GM21515 (cell line): ENCODE results near the gene MED13L.
A peak's percentile ranks its signal among the peaks of the same experiment; 100 is the strongest.

Experiments used
- ATAC-seq: cut with Tn5 transposase; IDR thresholded peaks from one replicate; pipeline ENCODE4 v1.9.1; 2021; ENCODE audit not compliant: unreplicated experiment

Gene MED13L

DNA sequence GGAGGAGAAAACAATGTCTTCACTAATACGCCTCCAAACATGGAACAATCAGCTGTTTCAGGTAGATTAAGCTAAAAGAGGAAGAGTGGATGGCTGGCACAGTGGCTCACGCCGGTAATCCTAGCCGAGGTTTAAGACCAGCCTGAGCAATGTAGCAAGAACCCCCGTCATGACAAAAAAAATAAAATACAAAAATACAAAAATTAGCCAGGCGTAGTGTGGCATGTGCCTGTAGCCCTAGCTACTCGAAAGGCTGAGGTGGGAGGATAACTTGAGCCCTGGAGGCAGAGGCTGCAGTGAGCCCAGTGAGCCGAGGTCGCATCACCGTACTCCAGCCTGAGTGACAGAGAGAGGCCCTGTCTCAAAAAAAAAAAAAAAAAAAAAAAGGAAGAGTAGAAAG, 1.2 kb upstream of the MED13L start:
- no peak for ATAC-seq

DNA sequence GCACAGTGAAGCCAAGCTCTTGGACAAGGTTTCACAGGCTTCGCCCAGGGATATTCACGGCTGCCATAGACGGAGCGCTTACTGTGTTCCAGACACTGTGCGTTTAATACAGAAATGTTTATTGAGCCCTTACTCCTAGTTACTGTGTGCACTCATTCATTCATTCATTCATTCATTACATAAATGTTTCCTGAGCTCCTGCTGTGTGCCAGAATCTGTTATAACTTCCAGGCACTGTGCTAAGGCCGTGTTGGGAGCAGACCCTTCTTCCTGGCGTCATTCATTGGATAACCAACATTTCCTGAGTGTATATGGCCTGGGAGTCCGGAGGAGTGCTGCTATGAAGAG, 760 bp upstream of the MED13L start:
- ATAC-seq: no peak

DNA sequence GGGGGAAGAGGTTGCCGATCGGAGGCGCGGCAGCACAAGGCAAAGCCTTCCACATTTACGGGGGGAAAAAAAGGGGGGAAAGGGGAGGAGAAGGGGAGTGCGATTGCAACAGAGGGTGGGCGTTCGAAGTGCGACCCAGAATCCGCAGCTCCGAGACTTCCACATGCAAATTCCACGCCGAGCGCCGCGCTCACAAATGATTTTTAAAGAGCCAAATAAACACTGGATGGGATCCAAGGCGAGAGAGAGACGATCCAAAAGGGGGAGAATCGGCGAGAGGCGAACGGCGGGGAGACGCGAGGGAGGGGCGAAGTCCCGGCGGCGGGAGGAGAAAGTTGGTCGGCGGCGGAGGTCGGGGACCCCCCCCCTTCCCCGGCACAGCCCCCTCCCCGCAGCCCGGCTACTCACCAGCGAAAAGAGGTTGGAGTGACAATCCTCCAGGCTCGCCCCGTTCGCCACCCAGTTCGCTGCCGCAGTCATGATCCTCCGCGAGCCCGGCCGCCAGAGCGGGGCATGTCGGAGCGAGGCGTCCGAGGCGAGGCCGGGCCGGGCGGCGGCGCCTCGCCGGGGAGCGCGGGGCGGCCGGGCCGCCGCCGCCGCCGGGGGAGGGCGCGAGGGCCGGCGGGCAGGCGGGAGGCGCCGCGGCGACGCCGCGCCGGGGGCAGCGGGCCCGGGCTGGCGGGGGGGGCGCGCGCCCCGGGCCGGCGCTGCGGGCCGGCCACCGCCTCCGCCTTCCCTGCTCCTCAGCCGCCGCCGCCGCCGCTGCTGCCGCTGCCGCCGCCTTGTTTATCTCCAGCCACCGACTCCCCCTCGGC, 634 bp downstream of the MED13L start:
- ATAC-seq: peak; percentile 31

DNA sequence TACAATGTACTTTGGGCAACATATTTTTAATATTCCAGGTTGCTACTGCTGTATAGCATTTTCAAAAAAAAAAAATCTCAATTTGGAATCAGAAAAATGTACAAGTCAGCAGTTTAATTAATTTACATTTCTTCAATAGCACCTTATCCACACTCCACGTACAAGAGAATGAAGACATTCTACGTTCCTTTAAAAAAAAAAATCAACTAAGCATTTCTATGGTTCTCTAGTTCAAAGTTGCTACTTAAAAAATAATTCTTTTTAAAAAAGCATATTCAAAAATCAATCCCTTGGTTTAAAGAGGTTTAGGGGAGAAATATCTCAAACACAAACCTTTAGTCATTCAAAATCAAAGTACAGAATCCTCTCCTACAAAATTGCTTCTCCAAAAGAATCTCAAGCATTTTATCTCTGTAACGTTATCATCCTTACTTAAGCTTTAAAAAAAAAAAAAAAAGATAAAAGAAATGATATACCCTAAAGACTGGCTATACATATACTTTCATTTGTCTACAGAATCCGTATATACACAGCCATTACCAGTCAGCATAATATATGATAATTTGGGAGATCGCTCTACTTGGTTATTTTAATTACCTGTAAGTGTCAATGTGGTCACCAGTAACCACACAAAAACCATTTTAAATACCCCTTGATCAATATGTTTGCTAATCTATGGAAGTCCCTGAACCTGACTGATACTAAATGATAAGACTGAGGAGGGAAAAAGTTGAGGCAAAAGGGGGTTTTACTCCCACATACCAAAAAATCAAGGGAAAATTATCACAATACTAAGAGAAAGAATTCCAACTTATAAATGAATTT, 2.7 kb downstream of the MED13L start:
- no peak for ATAC-seq

DNA sequence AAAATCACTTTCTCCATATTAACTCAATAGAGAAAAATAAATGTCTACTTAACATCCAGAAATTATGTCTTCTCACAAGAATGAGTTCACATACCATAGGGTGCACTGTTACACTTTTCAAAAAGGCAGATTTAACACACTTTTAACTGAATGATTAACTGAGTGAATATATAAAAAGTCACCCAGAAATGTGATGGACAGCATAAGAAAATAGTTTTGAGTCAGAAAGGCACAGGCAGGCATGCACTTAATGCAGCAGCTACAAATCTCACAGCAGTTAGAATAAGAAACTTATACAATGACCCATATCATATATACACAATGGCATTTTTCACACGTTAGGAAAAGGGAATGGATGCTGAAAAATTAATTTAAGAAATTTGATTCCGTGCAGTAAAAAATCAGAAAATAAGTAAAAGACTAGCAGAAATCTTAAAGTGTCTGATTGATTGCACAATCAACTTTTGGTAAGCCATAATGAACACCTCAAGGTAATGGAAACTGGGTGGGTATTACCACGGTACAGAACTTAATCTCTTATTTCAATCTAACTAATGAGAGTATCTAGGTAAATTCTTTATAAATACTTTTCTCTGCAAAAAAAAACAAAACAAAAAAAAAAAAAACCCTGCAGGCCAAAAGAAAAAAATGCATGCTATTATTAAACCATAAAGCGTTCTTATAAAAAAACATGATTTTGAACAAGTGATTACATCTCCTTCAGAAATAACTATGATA, 3.5 kb downstream of the MED13L start:
- no peak for ATAC-seq

DNA sequence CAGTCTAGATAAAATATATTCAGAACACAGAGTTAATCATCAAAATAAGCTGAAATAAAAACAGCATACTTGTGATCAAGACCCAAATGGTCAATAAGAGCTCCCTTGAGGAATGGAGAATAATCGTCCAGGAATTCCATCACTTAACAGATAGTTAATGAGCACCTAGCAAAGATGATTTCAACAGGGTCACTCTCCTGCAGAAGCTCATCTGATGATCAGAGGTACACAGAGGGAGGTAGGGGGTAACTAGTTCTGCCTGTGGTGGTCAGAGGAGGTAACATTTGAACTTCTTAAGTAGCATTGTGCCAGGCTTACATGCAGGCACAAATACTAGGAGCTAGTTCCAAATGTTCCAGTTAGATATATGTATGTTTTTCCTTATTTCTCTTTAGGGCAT, 9.5 kb downstream of the MED13L start:
- no peak for ATAC-seq

DNA sequence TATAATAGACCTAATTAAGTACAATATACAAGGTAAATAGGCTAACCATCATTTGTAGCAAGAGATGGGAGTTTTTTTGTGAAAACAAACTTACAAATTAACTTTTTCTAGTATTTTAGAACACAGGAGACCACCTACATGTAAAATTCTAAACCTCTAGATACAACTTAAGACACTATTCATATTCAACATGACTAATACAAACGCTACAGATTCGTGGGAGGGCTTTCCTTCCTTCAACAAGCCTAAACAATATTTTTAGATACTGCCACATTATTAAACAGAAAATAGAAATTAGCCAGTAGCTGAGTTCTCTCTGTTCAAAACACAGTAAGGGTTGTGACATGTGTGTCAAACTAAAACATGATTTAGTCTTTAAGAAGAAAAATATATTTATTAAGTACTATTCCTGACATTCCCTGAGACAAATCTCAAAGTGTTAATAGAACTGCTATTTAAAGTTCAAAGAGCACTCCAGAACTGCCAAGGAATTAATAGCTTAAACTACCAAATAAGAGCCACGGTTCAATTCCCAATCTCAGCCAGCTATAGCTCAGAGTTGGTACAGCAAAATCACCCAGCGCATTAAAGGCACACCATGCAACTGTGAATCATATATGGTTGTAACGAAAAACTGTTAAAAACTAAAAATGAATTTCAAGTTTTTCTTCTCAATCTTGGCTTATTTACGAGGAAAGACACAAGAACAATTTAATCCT, 10.7 kb downstream of the MED13L start:
- no peak for ATAC-seq

DNA sequence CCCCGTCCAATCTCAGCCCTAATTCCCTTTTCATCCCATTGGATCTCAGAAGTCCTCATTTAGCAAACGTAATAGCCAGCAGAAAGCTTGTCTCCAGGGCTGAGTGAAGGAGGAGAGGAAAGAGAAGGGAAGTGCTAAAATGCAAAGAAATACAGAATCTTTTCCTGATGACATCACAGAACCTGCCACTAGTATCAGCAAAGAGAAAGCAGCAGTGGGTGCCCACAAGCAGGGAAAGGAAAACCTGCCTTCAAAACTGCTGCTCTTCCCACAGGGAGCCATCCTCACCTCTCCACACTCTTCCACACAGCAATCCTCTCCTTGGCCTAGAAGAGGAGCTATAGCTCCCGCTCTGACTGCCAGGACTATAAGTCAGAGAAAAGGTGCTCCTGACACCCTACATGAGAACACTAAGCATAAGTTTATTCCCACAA, 11.3 kb downstream of the MED13L start:
- ATAC-seq: no peak

DNA sequence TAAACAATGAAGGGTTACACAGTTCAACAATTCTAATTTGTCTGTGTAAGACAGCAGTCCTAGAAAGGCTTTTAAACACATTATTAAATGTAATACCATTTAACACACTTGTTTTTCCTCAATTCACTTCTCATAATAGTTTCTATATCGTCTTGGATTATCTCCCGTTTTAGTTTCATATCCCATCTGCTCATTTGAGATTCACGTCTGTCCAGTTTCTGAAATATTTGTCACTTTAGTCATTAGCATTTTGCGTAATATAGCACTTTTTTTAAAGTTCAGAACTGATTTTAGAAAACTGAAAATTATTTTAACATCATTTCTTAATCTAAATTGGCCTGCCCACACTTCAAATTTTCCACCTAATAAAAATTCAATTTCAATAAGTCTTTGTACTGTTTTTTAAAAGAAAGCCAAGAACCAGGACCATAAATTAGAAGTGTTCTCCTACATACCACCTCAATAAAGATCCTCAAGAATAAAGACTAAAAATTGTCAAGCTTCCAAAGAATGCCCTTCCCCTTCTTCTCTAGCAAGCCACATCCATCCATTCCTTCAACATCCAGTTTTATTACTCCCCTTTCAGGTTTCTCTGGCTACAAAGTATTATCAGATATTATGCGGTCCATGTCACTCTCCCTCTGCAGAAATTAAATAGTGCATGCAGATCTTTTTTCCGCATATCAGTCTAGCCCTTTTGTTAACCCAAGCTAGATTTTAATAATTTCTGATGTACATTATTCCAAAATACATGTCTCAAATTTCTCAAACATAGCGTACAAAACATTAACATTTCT, 11.9 kb downstream of the MED13L start:
- ATAC-seq: no peak

DNA sequence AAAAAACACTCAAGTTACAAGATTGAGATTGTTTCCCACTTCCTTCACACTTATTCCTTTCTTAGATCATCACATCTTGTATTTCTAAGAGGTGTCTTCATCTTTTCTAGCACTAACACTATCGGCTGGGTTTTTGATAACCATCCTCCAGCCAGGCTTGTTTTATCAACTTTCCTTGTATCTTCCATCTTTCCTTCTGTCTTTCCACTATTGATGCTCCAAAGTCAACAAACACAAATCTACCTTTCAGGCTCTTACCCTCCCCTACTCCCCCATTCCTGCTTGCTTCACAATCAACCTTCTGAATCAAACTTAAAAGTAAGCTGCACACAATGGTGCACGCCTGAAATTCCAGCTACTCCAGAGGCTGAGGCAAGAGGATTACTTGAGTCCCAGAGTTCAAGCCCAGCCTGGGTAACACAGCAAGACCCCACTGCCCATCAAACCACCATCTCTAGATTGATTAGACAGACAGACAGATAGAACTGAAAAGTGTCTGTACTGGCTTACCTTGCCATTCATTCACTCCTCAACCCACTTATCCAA, 12.9 kb downstream of the MED13L start:
- no peak for ATAC-seq

DNA sequence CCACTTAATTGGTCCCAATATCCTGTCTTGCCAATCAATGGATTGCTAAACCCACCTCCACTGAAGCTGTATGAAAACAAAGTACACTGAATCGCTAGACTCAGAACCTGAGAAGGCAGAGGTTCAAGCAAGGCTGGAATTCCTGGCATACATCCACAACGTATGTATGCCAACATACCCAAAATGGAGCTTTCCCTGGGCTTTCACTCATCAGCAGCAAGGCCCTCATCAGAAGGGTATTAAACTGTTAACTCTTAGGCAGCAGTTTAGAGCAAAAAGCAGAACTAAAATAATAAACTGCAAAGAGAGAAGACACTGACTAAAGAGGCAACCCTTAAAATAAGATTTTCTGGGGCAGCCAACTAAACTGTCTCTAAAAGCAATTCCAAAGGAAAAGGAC, 13.6 kb downstream of the MED13L start:
- no peak for ATAC-seq

DNA sequence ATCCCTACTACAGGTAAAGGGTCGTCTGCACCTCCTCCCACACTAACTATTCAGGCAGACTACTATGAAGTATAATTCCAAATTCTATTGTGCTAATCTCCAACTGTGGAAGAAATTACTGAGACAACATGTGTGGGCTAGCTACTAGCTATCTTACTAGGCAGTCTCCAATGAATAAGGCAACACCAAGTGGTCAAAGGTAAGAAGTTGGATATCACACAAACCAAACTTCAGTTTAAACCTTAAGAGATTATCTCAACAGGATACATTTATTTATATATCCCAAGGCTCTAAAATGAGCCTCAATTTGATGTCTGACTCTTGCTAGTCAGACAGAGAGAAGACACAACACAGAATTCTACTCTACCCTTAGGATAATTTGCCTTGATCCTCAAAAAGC, 14.1 kb downstream of the MED13L start:
- no peak for ATAC-seq

DNA sequence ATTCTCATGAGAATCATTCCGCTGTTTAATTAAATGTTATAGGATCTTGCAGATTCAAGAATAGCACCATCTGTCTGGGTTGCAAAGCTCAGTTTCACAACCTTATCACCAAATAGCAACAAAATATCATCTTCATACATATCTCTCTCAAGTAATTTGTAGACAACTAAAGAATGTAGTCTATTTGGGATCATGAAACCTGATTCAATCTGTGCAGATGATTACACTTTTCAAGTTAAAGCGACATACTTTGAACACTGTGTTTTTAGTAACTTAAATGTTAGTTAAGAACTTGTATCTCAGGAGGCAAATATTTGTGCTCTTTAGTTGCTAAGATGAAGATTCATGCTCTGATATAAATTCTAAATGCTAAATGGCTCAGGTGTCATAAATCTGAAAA, 14.8 kb downstream of the MED13L start:
- ATAC-seq: no peak

DNA sequence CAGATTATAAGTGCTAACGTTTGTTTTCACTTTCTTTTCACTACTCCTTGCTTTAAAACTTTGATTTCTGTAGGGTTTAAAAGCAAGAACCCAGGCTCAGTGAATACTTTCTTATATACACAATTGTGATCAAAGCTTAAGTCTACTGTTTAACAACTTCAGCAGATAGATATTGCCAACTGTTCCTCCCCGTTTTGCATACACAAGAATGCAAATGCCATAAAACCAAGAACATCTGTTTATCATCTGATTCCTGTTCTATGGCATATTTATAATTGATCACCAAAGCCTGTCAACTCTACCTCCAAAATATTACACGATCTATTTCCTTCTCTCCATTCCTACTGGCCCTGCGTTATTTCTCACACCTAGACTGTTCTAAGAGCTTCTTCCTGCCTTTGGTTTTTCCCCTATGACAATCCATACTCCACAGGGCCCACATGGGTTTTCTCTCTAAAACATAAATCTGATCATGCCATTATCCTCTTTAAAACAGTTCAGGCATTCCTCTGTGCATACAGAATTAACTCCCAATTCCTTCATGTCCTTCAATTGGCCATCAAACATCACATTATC, 15.9 kb downstream of the MED13L start:
- ATAC-seq: no peak

DNA sequence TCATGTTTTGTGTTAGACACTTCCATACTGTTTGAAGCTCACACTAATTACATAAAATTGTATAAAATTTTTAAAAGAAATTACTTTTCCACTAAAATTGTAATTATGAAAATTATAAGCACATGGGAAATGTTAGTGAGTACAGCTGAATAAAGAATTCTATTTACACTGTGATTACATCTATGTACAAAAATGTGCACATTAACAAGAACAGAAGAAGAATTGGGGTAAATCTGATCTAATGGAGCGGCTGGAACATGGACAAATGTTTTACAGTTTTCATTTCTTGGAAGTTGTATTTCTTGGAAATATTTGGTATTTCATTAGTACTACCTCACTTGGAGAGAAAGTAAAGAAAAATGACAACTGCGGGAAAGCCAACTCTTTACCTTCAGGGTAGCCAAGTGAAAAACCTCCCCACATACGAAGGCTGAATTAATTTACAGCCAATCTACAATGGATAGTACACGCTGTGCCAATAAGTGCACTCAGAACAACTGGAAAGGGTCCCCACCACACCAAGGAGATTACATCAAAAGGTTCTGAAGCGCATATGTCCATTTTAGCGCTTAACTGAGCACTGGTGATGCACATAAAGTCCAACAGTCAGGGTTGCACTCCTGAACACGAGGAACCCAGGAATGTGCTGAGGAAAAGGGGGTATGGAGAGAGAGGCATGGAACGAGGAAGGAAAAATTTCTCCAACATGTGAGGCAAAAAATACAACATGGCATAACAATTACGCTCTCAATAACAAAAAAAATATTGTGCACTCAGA, 17.5 kb downstream of the MED13L start:
- ATAC-seq: no peak

DNA sequence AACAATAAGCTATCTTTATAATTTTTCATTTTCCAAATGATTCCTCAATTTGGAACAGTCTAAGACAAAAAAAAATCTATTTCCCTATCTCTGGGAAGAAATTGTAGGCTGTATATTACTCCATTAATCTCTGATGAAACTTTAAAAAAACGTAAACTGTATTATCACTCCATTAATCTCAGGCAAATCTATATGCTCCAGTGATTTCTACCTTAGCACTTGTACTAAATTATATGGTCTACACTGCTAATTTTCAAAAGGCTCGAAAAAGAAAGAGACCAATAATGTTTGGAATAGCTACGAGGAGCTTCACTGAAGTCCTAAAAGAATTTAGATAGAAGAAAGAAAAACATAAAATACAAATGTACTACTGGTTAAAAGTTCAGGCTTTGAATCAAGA, 19.7 kb downstream of the MED13L start:
- no peak for ATAC-seq

DNA sequence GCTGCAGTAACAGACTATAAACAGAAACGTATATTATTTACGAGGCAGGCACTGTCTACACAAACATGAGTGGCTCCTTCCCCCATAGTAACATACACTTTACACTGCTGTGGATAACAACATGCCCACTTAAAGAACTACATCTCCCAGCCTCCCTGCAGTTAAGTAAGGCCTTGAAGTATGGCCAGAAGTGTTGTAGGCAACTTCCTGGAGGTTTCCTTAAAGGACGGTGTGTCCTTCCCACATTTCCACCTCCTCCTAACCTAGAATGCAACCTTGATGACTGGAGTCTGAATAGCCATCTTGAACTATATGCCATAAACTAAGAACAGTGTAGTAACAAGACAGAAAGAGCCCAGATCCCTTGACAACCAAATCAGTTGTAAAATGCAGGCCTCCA, 20.3 kb downstream of the MED13L start:
- no peak for ATAC-seq

DNA sequence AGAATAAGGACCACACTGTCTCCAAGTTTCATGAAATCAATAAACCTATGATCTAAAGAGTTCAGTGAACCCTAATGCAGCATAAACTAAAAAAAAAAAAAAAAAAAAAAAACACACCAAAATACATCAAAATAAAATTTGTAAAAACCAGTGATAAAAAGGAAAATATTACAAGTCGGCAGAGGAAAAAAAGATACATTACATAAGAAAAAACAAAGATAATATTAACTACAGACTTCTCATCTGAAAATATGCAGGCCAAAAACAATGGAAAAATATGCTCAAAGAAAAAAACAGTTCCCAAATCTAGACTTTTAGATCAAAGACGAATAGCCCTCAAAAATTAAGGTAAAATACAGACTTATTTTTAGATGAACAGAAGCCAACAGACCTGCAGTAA, 27.6 kb downstream of the MED13L start:
- no peak for ATAC-seq

DNA sequence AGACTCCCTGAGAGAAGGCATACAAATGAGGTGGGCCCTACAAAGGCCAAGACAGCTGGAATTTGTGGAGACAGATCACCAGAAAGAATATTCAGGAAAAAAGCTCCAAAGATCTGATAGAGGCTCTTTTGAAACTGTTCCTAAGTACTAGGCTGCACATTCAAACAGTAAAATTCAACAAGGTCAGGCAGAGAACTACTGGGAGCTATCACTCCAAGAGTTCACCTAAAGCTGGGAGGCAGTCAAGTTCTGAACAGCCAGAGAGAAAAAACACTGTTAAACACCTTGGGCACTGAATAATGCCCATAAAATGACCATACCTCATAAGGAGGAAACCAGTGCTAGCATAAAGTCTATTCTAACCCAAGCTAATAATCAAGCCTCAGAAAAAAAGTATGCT, 28.6 kb downstream of the MED13L start:
- no peak for ATAC-seq
